ENCODE results near the gene GRPEL2.

Gene GRPEL2

GRCh38 chr5:149301049-149301743 is 44.1 kb upstream of the GRPEL2 start:
- ChIA-PET CTCF (interaction anchor here (0.8 to 1.1 kb wide), 2 partner anchors 30 to 625 kb away, joined by 4 read pairs; no protein-coding TSS in a partner anchor), POLR2A (no interaction called here)
- H3K27ac ChIP-seq (ENCODE audit: extremely low read depth, low read depth, low read length): no peak overlapping the region
- no peaks in the 10 kb centered on the region for H3K36me3 ChIP-seq (ENCODE audit: control insufficient read depth in 2 of 2, insufficient read depth in 1 of 2, low read length in 2 of 2)
- no peaks in the 10 kb centered on the region for H3K4me1 ChIP-seq (ENCODE audit: control insufficient read depth, insufficient read depth, low read length)
- H3K9me3 ChIP-seq (ENCODE audit: control insufficient read depth, insufficient read depth, low read depth, low read length): no peaks in the 10 kb centered on the region
- TF ChIP-seq ZNF707 (tag by site-specific recombination; IDR thresholded peaks at IDR 0.05) (no peak), HOXA7 (CRISPR knock-in tag; IDR thresholded peaks at IDR 0.05; ENCODE audit: borderline replicate concordance) (no peak), IKZF3 (tag by site-specific recombination; IDR thresholded peaks at IDR 0.05) (no peak), ZNF501 (tag by site-specific recombination; IDR thresholded peaks at IDR 0.05) (no peak), FEZF1 (tag by site-specific recombination; IDR thresholded peaks at IDR 0.05) (no peak), MEIS1 (CRISPR knock-in tag; IDR thresholded peaks at IDR 0.05; ENCODE audit: borderline replicate concordance) (no peak), ZNF433 (tag by site-specific recombination; IDR thresholded peaks at IDR 0.05; ENCODE audit: low read depth) (no peak)
- TF ChIP-seq, protein P1, sequence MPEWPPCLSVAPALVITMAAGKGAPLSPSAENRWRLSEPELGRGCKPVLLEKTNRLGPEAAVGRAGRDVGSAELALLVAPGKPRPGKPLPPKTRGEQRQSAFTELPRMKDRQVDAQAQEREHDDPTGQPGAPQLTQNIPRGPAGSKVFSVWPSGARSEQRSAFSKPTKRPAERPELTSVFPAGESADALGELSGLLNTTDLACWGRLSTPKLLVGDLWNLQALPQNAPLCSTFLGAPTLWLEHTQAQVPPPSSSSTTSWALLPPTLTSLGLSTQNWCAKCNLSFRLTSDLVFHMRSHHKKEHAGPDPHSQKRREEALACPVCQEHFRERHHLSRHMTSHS (tag by site-specific recombination; IDR thresholded peaks at IDR 0.05): no peak
- no peak overlapping the region for H3K4me3 ChIP-seq (ENCODE audit: low read depth, low read length)

DNA sequence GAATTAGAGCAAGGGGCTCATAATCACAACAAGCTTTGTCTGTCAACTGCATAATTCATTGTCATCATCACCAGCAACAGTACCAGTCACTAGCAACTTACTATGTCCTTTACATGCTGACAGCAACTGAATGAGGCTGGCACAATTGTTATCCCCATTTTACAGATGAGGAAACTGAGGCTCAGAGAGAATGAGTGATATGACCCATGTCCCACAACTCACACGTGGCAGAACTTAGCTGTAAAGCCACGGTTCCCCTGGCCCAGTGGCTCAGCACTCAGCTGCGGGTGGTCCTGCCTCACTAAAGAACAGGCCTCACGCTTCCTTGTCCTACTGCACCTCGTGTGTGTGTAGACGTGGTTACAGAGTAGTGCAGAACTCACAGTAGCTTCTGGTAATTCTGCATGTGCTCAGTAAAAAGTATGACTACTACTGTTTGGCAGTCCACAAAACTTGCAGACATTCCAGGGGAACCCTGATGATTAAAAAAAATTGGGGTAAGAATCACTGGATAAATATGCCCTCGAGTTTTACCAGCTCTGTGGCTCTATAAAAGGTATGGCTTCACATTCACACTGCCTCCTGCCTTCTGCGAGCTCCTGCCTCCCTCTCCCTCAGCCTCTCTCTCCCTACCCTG is 43.4 kb upstream of the GRPEL2 start:
- Histone ChIP-seq H3K4me1 (ENCODE audit: control insufficient read depth, insufficient read depth, low read length) (no peaks in the 10 kb centered on the region), H3K36me3 (ENCODE audit: control insufficient read depth in 2 of 2, insufficient read depth in 1 of 2, low read length in 2 of 2) (no peaks in the 10 kb centered on the region), H3K4me3 (ENCODE audit: low read depth, low read length) (no peak overlapping the region), H3K27ac (ENCODE audit: extremely low read depth, low read depth, low read length) (no peak overlapping the region), H3K9me3 (ENCODE audit: control insufficient read depth, insufficient read depth, low read depth, low read length) (no peaks in the 10 kb centered on the region)
- ChIA-PET CTCF (interaction anchor here (1.1 kb wide), 1 partner anchor 31 kb away, joined by 4 read pairs; no protein-coding TSS in a partner anchor), POLR2A (no interaction called here)
- TF ChIP-seq ZNF2 (tag by site-specific recombination; IDR thresholded peaks at IDR 0.05) (no peak), ZNF670 (tag by site-specific recombination; IDR thresholded peaks at IDR 0.05; ENCODE audit: low read depth) (no peak)

DNA sequence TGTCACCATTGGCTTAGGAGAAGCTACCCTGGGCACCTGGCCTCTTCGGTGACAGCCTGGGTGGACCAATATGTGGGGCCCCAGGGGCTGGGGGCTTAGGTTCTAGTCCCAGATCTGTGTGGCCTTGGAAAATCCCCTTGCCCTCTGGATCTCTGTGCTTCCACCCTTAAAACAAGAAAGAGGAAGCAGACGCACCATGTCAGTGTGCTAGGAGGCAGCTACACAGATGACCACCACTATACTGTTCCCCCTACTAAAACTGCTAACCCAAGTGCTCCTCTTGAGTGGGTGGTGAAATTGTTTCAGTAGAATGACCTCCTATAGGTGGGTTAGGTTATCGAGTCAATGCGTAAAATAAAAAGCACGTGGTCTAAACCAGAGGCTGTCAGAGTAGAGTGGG is 42.7 kb upstream of the GRPEL2 start:
- TF ChIP-seq SP3 (tag by site-specific recombination; IDR thresholded peaks at IDR 0.05): no peak
- TF ChIP-seq, protein P2, sequence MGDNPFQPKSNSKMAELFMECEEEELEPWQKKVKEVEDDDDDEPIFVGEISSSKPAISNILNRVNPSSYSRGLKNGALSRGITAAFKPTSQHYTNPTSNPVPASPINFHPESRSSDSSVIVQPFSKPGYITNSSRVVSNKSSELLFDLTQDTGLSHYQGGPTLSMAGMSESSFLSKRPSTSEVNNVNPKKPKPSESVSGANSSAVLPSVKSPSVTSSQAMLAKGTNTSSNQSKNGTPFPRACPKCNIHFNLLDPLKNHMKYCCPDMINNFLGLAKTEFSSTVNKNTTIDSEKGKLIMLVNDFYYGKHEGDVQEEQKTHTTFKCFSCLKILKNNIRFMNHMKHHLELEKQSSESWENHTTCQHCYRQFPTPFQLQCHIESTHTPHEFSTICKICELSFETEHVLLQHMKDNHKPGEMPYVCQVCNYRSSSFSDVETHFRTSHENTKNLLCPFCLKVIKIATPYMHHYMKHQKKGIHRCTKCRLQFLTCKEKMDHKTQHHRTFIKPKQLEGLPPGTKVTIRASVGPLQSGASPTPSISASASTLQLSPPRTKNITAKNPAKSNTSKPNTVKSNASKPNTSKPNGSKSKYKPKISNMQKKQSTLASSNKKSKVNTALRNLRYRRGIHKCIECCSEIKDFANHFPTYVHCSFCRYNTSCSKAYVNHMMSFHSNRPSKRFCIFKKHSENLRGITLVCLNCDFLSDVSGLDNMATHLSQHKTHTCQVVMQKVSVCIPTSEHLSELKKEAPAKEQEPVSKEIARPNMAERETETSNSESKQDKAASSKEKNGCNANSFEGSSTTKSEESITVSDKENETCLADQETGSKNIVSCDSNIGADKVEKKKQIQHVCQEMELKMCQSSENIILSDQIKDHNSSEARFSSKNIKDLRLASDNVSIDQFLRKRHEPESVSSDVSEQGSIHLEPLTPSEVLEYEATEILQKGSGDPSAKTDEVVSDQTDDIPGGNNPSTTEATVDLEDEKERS (tag by site-specific recombination; IDR thresholded peaks at IDR 0.05): no peak
- Histone ChIP-seq H3K9me3 (ENCODE audit: control insufficient read depth, insufficient read depth, low read depth, low read length) (no peaks in the 10 kb centered on the region), H3K4me1 (ENCODE audit: control insufficient read depth, insufficient read depth, low read length) (no peaks in the 10 kb centered on the region), H3K36me3 (ENCODE audit: control insufficient read depth in 2 of 2, insufficient read depth in 1 of 2, low read length in 2 of 2) (no peaks in the 10 kb centered on the region), H3K27ac (ENCODE audit: extremely low read depth, low read depth, low read length) (no peak overlapping the region), H3K4me3 (ENCODE audit: low read depth, low read length) (no peak overlapping the region)
- CTCF ChIA-PET: interaction anchor here (0.6 to 1.1 kb wide), 2 partner anchors 32 to 44 kb away, joined by 3 to 4 read pairs; no protein-coding TSS in a partner anchor
- POLR2A ChIA-PET: no interaction called here

DNA sequence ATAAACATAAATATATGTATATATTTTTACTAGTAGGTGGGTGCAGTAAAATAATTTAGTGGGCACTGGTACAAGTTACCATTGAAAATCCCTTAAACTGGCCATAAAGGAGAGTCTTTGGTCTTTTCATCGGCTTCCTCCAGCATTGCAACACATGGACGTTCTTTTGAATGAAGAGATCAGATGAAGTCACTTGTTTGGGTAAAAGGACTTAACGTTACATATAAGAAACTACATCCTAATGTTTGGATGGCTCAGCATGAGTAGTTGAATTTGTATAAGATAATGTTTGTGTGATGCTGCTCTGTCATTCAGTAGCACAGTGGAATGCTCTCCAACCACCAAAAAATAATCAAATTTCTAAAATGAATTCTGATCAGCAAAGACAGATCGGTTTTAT is 42.1 kb upstream of the GRPEL2 start:
- POLR2A ChIA-PET: no interaction called here
- H3K9me3 ChIP-seq (ENCODE audit: control insufficient read depth, insufficient read depth, low read depth, low read length): no peaks in the 10 kb centered on the region
- TF ChIP-seq ZNF223 (tag by site-specific recombination; IDR thresholded peaks at IDR 0.05) (no peak), ZNF211 (tag by site-specific recombination; IDR thresholded peaks at IDR 0.05; ENCODE audit: low read depth) (no peak), YY1 (tag by site-specific recombination; IDR thresholded peaks at IDR 0.05) (no peak), KLF10 (tag by site-specific recombination; IDR thresholded peaks at IDR 0.05) (no peak), OSR2 (tag by site-specific recombination; IDR thresholded peaks at IDR 0.05) (no peak)
- H3K36me3 ChIP-seq (ENCODE audit: control insufficient read depth in 2 of 2, insufficient read depth in 1 of 2, low read length in 2 of 2): no peaks in the 10 kb centered on the region
- H3K4me1 ChIP-seq (ENCODE audit: control insufficient read depth, insufficient read depth, low read length): no peaks in the 10 kb centered on the region
- no peak overlapping the region for H3K4me3 ChIP-seq (ENCODE audit: low read depth, low read length)
- CTCF ChIA-PET: interaction anchor here (0.6 kb wide), 1 partner anchor 45 kb away, joined by 3 read pairs; no protein-coding TSS in a partner anchor
- H3K27ac ChIP-seq (ENCODE audit: extremely low read depth, low read depth, low read length): no peak overlapping the region
